Measurements from ENCODE around the gene KDM4B. TPM values are rescaled to one million over a fixed set of nuclear protein-coding genes. Genes with fewer than 3 reads are reported as not detected.
A peak's percentile ranks its signal among the peaks of the same experiment; 100 is the strongest.

The KDM4B gene
- total and polyA plus RNA-seq, 10 of the 15 experiments (the other 5 are each of a cell fraction or from before 2014, with no cell fraction given) = 0.47 to 49.6 (median 16.2) TPM

GRCh38 chr19:5130371-5131030, 161.6 kb downstream of the KDM4B start (continued):
- TF ChIP-seq HDGF (IDR thresholded peaks at IDR 0.05) = peak; percentile 96
- TF ChIP-seq BHLHE40 (IDR thresholded peaks at IDR 0.05; ENCODE audit: borderline replicate concordance in 1 of 2, low read depth in 2 of 2, low read length in 1 of 2) = peak; percentile 64 to 79; a peak in 3 of 4 replicates
- peak; percentile 48 for TF ChIP-seq E4F1 (IDR thresholded peaks at IDR 0.05; ENCODE audit: borderline replicate concordance, partially characterized antibody)
- TF ChIP-seq KLF5 (IDR thresholded peaks at IDR 0.05; ENCODE audit: partially characterized antibody) = no peak
- TF ChIP-seq GATAD2B (conservative IDR thresholded peaks at IDR 0.05; ENCODE audit: low read depth) = no peak
- TF ChIP-seq, protein P1, sequence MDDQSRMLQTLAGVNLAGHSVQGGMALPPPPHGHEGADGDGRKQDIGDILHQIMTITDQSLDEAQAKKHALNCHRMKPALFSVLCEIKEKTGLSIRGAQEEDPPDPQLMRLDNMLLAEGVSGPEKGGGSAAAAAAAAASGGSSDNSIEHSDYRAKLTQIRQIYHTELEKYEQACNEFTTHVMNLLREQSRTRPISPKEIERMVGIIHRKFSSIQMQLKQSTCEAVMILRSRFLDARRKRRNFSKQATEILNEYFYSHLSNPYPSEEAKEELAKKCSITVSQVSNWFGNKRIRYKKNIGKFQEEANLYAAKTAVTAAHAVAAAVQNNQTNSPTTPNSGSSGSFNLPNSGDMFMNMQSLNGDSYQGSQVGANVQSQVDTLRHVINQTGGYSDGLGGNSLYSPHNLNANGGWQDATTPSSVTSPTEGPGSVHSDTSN (IDR thresholded peaks at IDR 0.05; ENCODE audit: insufficient replicate concordance, low read depth, low read length) = peak; percentile 65
- no peak for TF ChIP-seq STAT1 (conservative IDR thresholded peaks at IDR 0.05)
- TF ChIP-seq RAD51 (IDR thresholded peaks at IDR 0.05) = peak; percentile 93
- peak; percentile 94 for TF ChIP-seq NR2F1 (conservative IDR thresholded peaks at IDR 0.05)
- peak; percentile 65 for TF ChIP-seq SREBF1 (IDR thresholded peaks at IDR 0.05; ENCODE audit: low read length)
- no peak for TF ChIP-seq RFX5 (IDR thresholded peaks at IDR 0.05; ENCODE audit: low read depth, low read length)
- TF ChIP-seq, protein P2, sequence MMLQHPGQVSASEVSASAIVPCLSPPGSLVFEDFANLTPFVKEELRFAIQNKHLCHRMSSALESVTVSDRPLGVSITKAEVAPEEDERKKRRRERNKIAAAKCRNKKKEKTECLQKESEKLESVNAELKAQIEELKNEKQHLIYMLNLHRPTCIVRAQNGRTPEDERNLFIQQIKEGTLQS (IDR thresholded peaks at IDR 0.05; ENCODE audit: borderline replicate concordance, extremely low read depth, low read depth, low read length) = no peak
- TF ChIP-seq ATF7 (IDR thresholded peaks at IDR 0.05; ENCODE audit: low read depth) = peak; percentile 93
- peak; percentile 67 for TF ChIP-seq BACH1 (IDR thresholded peaks at IDR 0.05; ENCODE audit: borderline replicate concordance)
- peak; percentile 36 for TF ChIP-seq SP1 (IDR thresholded peaks at IDR 0.05; ENCODE audit: low read depth, low read length)
- TF ChIP-seq NR2C1 (IDR thresholded peaks at IDR 0.05) = no peak; the same call in 1 of the 2 replicates

Data from GM12878 (cell line).